ENCODE data around the gene RSRC2.
"Not testable (repeated sequence)": the region's sequence is repeated elsewhere in the genome, so short reads cannot be mapped to it uniquely, and the experiment has no call there.

GRCh38 chr12:122570006-122570405 is 43.3 kb upstream of the RSRC2 start:
- TF ChIP-seq EZH2 (IDR thresholded peaks at IDR 0.05; ENCODE audit: insufficient read depth, poor library complexity, severe bottlenecking); EZH2phosphoT487 (IDR thresholded peaks at IDR 0.05; ENCODE audit: insufficient read depth, low read depth): not testable (repeated sequence)

Measured in GM23248 (cell line).